ENCODE results near the gene FANCC. TPM values are rescaled to one million over a fixed set of nuclear protein-coding genes. Genes with fewer than 3 reads are reported as not detected.

FANCC gene
- total RNA-seq, 1 experiment from 2014 or later = 44.7 TPM

- no peak overlapping the region for H3K4me3 ChIP-seq
- ChIA-PET CTCF (interaction anchor here (0.7 to 1.4 kb wide), 2 partner anchors 37 to 347 kb away, joined by 4 to 7 read pairs; no protein-coding TSS in a partner anchor), POLR2A (ENCODE audit: unreplicated experiment) (interaction anchor here (0.5 to 0.7 kb wide), 2 partner anchors 177 to 461 kb away, joined by 3 to 13 read pairs; no protein-coding TSS in a partner anchor)
- no peak overlapping the region for H2AFZ ChIP-seq
- no peaks in the 10 kb centered on the region for H3K9me3 ChIP-seq (ENCODE audit: insufficient read depth, low read depth)
- no peak for DNase-seq
- H3K4me1 ChIP-seq (replicated peaks; ENCODE audit: insufficient read depth) = no peaks in the 10 kb centered on the region
- no peaks in the 10 kb centered on the region for H3K27me3 ChIP-seq (ENCODE audit: insufficient read depth, low read depth)
- BruUV-seq (replicated peaks) = no TSS peak
- no peaks in the 10 kb centered on the region for H3K9me2 ChIP-seq (ENCODE audit: insufficient read depth)
- no peaks in the 10 kb centered on the region for H4K20me1 ChIP-seq (ENCODE audit: insufficient read depth)
- H3K36me3 ChIP-seq (ENCODE audit: low read depth) = no peaks in the 10 kb centered on the region
- no peak overlapping the region for H3K27ac ChIP-seq
- H3F3A ChIP-seq (ENCODE audit: insufficient read depth, low read depth) = peaks cover 7% of the 10 kb centered on the region; the same call in 1 of the 2 replicates
- H3K79me2 ChIP-seq (ENCODE audit: low read depth) = no peaks in the 10 kb centered on the region
- H3K4me2 ChIP-seq = no peak overlapping the region
- intact Hi-C loops (cut with micrococcal nuclease; ENCODE audit: unreplicated experiment) = loop anchor here (1.0 to 2.0 kb wide), 2 partner anchors 462 to 527 kb away; no protein-coding TSS in a partner anchor
- TF ChIP-seq EZH2 (IDR thresholded peaks at IDR 0.05; ENCODE audit: low read depth) (no peak), CTCF (conservative IDR thresholded peaks at IDR 0.05) (no peak)
Measured at GRCh38 chr9:95130484-95130883, 187.0 kb downstream of the FANCC start.

GRCh38 chr9:95129476-95130291 lies 187.8 kb downstream of the FANCC start:
- Histone ChIP-seq H3K79me2 (ENCODE audit: low read depth) (no peaks in the 10 kb centered on the region), H2AFZ (no peak overlapping the region), H3K9me3 (ENCODE audit: insufficient read depth, low read depth) (no peaks in the 10 kb centered on the region), H3K4me3 (no peak overlapping the region), H3K4me1 (replicated peaks; ENCODE audit: insufficient read depth) (no peaks in the 10 kb centered on the region), H3K27me3 (ENCODE audit: insufficient read depth, low read depth) (no peaks in the 10 kb centered on the region), H3F3A (ENCODE audit: insufficient read depth, low read depth) (peaks cover 7% of the 10 kb centered on the region; the same call in 1 of the 2 replicates), H3K27ac (no peak overlapping the region), H3K4me2 (no peak overlapping the region), H3K36me3 (ENCODE audit: low read depth) (no peaks in the 10 kb centered on the region), H4K20me1 (ENCODE audit: insufficient read depth) (no peaks in the 10 kb centered on the region), H3K9me2 (ENCODE audit: insufficient read depth) (no peaks in the 10 kb centered on the region)
- no peak for DNase-seq
- intact Hi-C loops (cut with micrococcal nuclease; ENCODE audit: unreplicated experiment) = loop anchor here (1.0 to 2.0 kb wide), 2 partner anchors 461 to 526 kb away; no protein-coding TSS in a partner anchor
- CTCF ChIA-PET = interaction anchor here (2.9 kb wide), 1 partner anchor 461 kb away, joined by 30 read pairs; no protein-coding TSS in a partner anchor
- no TSS peak for BruUV-seq (replicated peaks)
- POLR2A ChIA-PET (ENCODE audit: unreplicated experiment) = interaction anchor here (0.5 kb wide), 1 partner anchor 460 kb away, joined by 13 read pairs; no protein-coding TSS in a partner anchor
- TF ChIP-seq EZH2 (IDR thresholded peaks at IDR 0.05; ENCODE audit: low read depth) (no peak), CTCF (conservative IDR thresholded peaks at IDR 0.05) (no peak)

GRCh38 chr9:95128177-95128524 lies 189.4 kb downstream of the FANCC start:
- Histone ChIP-seq H3K27me3 (ENCODE audit: insufficient read depth, low read depth) (no peaks in the 10 kb centered on the region), H3K4me3 (no peak overlapping the region), H3K27ac (no peak overlapping the region), H4K20me1 (ENCODE audit: insufficient read depth) (no peaks in the 10 kb centered on the region), H3K4me1 (replicated peaks; ENCODE audit: insufficient read depth) (no peaks in the 10 kb centered on the region), H3K9me3 (ENCODE audit: insufficient read depth, low read depth) (no peaks in the 10 kb centered on the region), H3F3A (ENCODE audit: insufficient read depth, low read depth) (peaks cover 7% of the 10 kb centered on the region; the same call in 1 of the 2 replicates), H2AFZ (no peak overlapping the region), H3K4me2 (no peak overlapping the region), H3K79me2 (ENCODE audit: low read depth) (no peaks in the 10 kb centered on the region), H3K9me2 (ENCODE audit: insufficient read depth) (no peaks in the 10 kb centered on the region), H3K36me3 (ENCODE audit: low read depth) (no peaks in the 10 kb centered on the region)
- BruUV-seq (replicated peaks) = no TSS peak
- DNase-seq = no peak
- intact Hi-C loops (cut with micrococcal nuclease; ENCODE audit: unreplicated experiment) = no loop called here
- ChIA-PET POLR2A (ENCODE audit: unreplicated experiment) (interaction anchor here (0.6 to 0.9 kb wide), 2 partner anchors 110 to 1022 kb away, joined by 4 read pairs; no protein-coding TSS in a partner anchor), CTCF (interaction anchor here (0.5 to 2.9 kb wide), 8 partner anchors 53 to 573 kb away, joined by 3 to 30 read pairs (median 4); partner anchors contain the start of gene PCAT7)
- no peak for TF ChIP-seq CTCF (conservative IDR thresholded peaks at IDR 0.05)
- no peak for TF ChIP-seq EZH2 (IDR thresholded peaks at IDR 0.05; ENCODE audit: low read depth)
